ENCODE data around the gene RARA.
"Not testable (repeated sequence)": the region's sequence is repeated elsewhere in the genome, so short reads cannot be mapped to it uniquely, and the experiment has no call there.

The RARA gene

GRCh38 chr17:40377832-40378231 lies 68.9 kb downstream of the RARA start:
- H3K9ac ChIP-seq (ENCODE audit: low read depth in 1 of 2, low read length in 2 of 2): no peak overlapping the region
- H3K27me3 ChIP-seq (ENCODE audit: control insufficient read depth in 2 of 2, insufficient read depth in 2 of 2, low read length in 2 of 2): no peaks in the 10 kb centered on the region
- no peak overlapping the region for H3K27ac ChIP-seq (ENCODE audit: low read depth in 2 of 2, low read length in 2 of 2)

GRCh38 chr17:40378966-40379365 lies 70.0 kb downstream of the RARA start:
- no peaks in the 10 kb centered on the region for H3K9me3 ChIP-seq (ENCODE audit: control insufficient read depth in 2 of 2, low read length in 2 of 2)
- no peaks in the 10 kb centered on the region for H3K27me3 ChIP-seq (ENCODE audit: control insufficient read depth in 2 of 2, insufficient read depth in 2 of 2, low read length in 2 of 2)
- no peaks in the 10 kb centered on the region for H3K4me1 ChIP-seq (ENCODE audit: control insufficient read depth in 2 of 2, insufficient read depth in 2 of 2, low read length in 2 of 2)
- H3K4me3 ChIP-seq (ENCODE audit: low read length in 2 of 2): no peak overlapping the region
- H3K9ac ChIP-seq (ENCODE audit: low read depth in 1 of 2, low read length in 2 of 2): no peak overlapping the region
- H3K36me3 ChIP-seq (ENCODE audit: control insufficient read depth in 2 of 2, insufficient read depth in 2 of 2, low read length in 2 of 2): no peaks in the 10 kb centered on the region
- H3K27ac ChIP-seq (ENCODE audit: low read depth in 2 of 2, low read length in 2 of 2): no peak overlapping the region

More at GRCh38 chr17:40377832-40378231, 68.9 kb downstream of the RARA start:
- Histone ChIP-seq H3K4me3 (ENCODE audit: low read length in 2 of 2) (no peak overlapping the region), H3K36me3 (ENCODE audit: control insufficient read depth in 2 of 2, insufficient read depth in 2 of 2, low read length in 2 of 2) (no peaks in the 10 kb centered on the region), H3K9me3 (ENCODE audit: control insufficient read depth in 2 of 2, low read length in 2 of 2) (no peaks in the 10 kb centered on the region), H3K4me1 (ENCODE audit: control insufficient read depth in 2 of 2, insufficient read depth in 2 of 2, low read length in 2 of 2) (no peaks in the 10 kb centered on the region)

- Histone ChIP-seq H3K4me3 (ENCODE audit: low read length in 2 of 2) (no peak overlapping the region), H3K36me3 (ENCODE audit: control insufficient read depth in 2 of 2, insufficient read depth in 2 of 2, low read length in 2 of 2) (no peaks in the 10 kb centered on the region), H3K27me3 (ENCODE audit: control insufficient read depth in 2 of 2, insufficient read depth in 2 of 2, low read length in 2 of 2) (no peaks in the 10 kb centered on the region), H3K27ac (ENCODE audit: low read depth in 2 of 2, low read length in 2 of 2) (no peak overlapping the region), H3K9me3 (ENCODE audit: control insufficient read depth in 2 of 2, low read length in 2 of 2) (no peaks in the 10 kb centered on the region), H3K4me1 (ENCODE audit: control insufficient read depth in 2 of 2, insufficient read depth in 2 of 2, low read length in 2 of 2) (no peaks in the 10 kb centered on the region), H3K9ac (ENCODE audit: low read depth in 1 of 2, low read length in 2 of 2) (no peak overlapping the region)
Observed at GRCh38 chr17:40382251-40382650, 73.3 kb downstream of the RARA start.

GRCh38 chr17:40386555-40386954 lies 77.6 kb downstream of the RARA start:
- not testable (repeated sequence) for H3K4me1 ChIP-seq (ENCODE audit: control insufficient read depth in 2 of 2, insufficient read depth in 2 of 2, low read length in 2 of 2); H3K27ac ChIP-seq (ENCODE audit: low read depth in 2 of 2, low read length in 2 of 2); H3K27me3 ChIP-seq (ENCODE audit: control insufficient read depth in 2 of 2, insufficient read depth in 2 of 2, low read length in 2 of 2)

GRCh38 chr17:40399185-40399584 lies 90.2 kb downstream of the RARA start:
- no peak overlapping the region for H3K9ac ChIP-seq (ENCODE audit: low read depth in 1 of 2, low read length in 2 of 2)
- H3K27ac ChIP-seq (ENCODE audit: low read depth in 2 of 2, low read length in 2 of 2): no peak overlapping the region
- H3K4me1 ChIP-seq (ENCODE audit: control insufficient read depth in 2 of 2, insufficient read depth in 2 of 2, low read length in 2 of 2): no peaks in the 10 kb centered on the region
- no peak overlapping the region for H3K4me3 ChIP-seq (ENCODE audit: low read length in 2 of 2)
- H3K27me3 ChIP-seq (ENCODE audit: control insufficient read depth in 2 of 2, insufficient read depth in 2 of 2, low read length in 2 of 2): no peaks in the 10 kb centered on the region
- peaks cover 2% of the 10 kb centered on the region in 2 donors for H3K36me3 ChIP-seq (ENCODE audit: control insufficient read depth in 2 of 2, insufficient read depth in 2 of 2, low read length in 2 of 2)
- no peaks in the 10 kb centered on the region for H3K9me3 ChIP-seq (ENCODE audit: control insufficient read depth in 2 of 2, low read length in 2 of 2)

More at GRCh38 chr17:40386555-40386954, 77.6 kb downstream of the RARA start:
- H3K9me3 ChIP-seq (ENCODE audit: control insufficient read depth in 2 of 2, low read length in 2 of 2); H3K9ac ChIP-seq (ENCODE audit: low read depth in 1 of 2, low read length in 2 of 2); H3K4me3 ChIP-seq (ENCODE audit: low read length in 2 of 2); H3K36me3 ChIP-seq (ENCODE audit: control insufficient read depth in 2 of 2, insufficient read depth in 2 of 2, low read length in 2 of 2): not testable (repeated sequence)

GRCh38 chr17:40402668-40403067 lies 93.7 kb downstream of the RARA start:
- H3K4me3 ChIP-seq (ENCODE audit: low read length in 2 of 2): no peak overlapping the region
- H3K9ac ChIP-seq (ENCODE audit: low read depth in 1 of 2, low read length in 2 of 2): no peak overlapping the region
- peaks cover 2% of the 10 kb centered on the region in 2 donors for H3K36me3 ChIP-seq (ENCODE audit: control insufficient read depth in 2 of 2, insufficient read depth in 2 of 2, low read length in 2 of 2)
- no peak overlapping the region for H3K27ac ChIP-seq (ENCODE audit: low read depth in 2 of 2, low read length in 2 of 2)
- no peaks in the 10 kb centered on the region for H3K9me3 ChIP-seq (ENCODE audit: control insufficient read depth in 2 of 2, low read length in 2 of 2)
- H3K4me1 ChIP-seq (ENCODE audit: control insufficient read depth in 2 of 2, insufficient read depth in 2 of 2, low read length in 2 of 2): no peaks in the 10 kb centered on the region
- H3K27me3 ChIP-seq (ENCODE audit: control insufficient read depth in 2 of 2, insufficient read depth in 2 of 2, low read length in 2 of 2): no peaks in the 10 kb centered on the region

- Histone ChIP-seq H3K9ac (ENCODE audit: low read depth in 1 of 2, low read length in 2 of 2) (no peak overlapping the region), H3K36me3 (ENCODE audit: control insufficient read depth in 2 of 2, insufficient read depth in 2 of 2, low read length in 2 of 2) (peaks cover 2% of the 10 kb centered on the region in 2 donors), H3K27me3 (ENCODE audit: control insufficient read depth in 2 of 2, insufficient read depth in 2 of 2, low read length in 2 of 2) (no peaks in the 10 kb centered on the region), H3K27ac (ENCODE audit: low read depth in 2 of 2, low read length in 2 of 2) (no peak overlapping the region), H3K9me3 (ENCODE audit: control insufficient read depth in 2 of 2, low read length in 2 of 2) (no peaks in the 10 kb centered on the region), H3K4me1 (ENCODE audit: control insufficient read depth in 2 of 2, insufficient read depth in 2 of 2, low read length in 2 of 2) (no peaks in the 10 kb centered on the region), H3K4me3 (ENCODE audit: low read length in 2 of 2) (no peak overlapping the region)
Observed at GRCh38 chr17:40404003-40404402, 95.0 kb downstream of the RARA start.
